Activated CD8-positive, alpha-beta memory T cell treated with anti-CD3 and anti-CD28 coated beads, Interleukin-2, amount 50 U/mL, for 48 hours (primary cell): Measurements from ENCODE around the gene ZNF362.
"Not testable (repeated sequence)": the region's sequence is repeated elsewhere in the genome, so short reads cannot be mapped to it uniquely, and the experiment has no call there.

Source experiments
- DNase-seq: peaks from one replicate; pipeline ENCODE4 v3.0.0-alpha.2; 2020

The ZNF362 gene

DNA sequence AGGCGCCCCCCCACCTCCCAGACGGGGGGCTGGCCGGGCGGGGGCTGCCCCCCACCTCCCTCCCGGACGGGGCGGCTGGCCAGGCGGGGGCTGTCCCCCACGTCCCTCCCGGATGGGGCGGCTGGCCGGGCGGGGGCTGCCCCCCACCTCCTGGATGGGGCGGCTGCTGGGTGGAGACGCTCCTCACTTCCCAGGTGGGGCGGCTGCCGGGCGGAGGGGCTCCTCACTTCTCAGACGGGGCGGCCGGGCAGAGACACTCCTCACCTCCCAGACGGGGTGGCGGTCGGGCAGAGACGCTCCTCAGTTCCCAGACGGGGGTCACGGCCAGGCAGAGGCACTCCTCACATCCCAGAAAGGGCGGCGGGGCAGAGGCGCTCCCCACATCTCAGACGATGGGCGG, 53.1 kb downstream of the ZNF362 start:
- not testable (repeated sequence) for DNase-seq

DNA sequence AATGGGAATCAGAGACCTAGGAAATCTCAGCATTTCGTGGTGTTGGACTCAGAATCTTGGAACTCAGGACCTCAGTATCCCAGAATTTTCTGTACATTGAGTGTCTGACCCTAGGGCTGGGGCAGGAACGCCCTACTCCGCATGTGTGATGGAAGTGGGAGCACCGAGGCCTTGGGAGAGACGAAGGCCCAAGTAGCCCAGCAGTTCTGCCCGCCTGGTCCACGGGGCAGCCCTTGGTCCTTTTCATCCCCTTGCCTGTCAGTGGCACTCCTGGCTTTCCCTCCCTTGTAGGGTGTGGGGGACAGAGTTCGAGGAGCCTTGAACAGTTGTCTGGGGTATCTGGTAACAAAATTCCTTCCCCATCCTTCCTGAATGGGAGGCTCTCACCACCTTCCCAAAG, 54.4 kb downstream of the ZNF362 start:
- DNase-seq, result no peak

- DNase-seq, result no peak
These were observed 55.6 kb downstream of the ZNF362 start for GRCh38 chr1:33311706-33312412.

DNA sequence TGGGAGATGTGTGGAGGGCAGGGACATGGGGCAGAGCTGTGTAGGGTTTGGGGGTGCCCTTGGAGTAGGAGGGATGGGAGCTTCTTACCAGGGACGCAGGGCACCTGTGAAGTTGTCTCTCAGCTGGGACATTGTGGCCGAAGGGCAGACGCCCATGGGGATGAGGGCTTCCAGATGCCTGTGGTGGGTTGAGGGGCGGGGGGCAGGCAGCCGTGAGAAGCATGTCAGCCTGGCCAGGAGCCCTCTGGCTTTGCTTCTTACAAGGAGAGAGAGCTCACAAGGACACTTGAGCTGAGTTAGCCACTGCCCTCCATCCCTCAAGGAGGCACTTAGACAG, 56.1 kb downstream of the ZNF362 start:
- no peak for DNase-seq

GRCh38 chr1:33314416-33314815, 58.1 kb downstream of the ZNF362 start:
- DNase-seq, result no peak

DNA sequence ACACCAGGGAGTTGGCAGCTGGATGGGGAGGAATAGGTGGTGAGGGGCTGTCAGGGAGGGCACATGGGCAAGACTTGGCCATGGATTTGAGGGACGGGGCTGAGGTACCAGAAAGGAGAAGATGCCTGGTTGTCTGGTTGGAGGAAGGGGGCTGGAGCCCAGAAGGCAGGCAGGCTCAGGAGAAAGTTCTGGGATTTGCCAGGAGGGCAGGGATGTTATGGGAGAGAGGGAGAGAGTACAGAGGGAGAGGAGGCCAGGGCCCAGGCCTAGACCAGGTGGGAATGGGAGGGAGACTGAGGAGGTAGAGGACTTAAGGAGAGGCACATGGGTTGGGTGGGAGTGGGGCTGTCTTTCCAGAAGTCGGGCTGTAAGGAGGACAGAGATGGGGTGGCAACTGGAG, 60.3 kb downstream of the ZNF362 start:
- no peak for DNase-seq

DNA sequence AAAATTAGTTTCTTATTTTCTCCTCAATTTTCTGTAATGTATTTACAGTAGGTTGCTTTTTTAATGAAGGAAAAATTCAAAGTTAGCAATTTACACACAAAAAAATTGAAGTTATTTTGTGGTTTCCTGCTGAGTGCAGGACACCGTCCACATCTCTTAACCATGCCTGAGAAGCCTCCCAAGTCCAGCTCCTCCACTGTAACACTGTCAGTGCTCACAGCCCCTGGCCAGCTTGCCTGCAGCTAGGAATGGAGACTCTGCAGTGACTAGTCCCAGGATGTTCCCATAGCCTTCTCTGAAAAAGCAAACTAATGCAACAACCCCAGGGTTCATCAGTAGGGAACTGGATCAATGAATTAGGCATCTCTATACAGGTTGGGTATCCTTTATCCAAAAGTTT, 61.1 kb downstream of the ZNF362 start:
- DNase-seq, result no peak

DNA sequence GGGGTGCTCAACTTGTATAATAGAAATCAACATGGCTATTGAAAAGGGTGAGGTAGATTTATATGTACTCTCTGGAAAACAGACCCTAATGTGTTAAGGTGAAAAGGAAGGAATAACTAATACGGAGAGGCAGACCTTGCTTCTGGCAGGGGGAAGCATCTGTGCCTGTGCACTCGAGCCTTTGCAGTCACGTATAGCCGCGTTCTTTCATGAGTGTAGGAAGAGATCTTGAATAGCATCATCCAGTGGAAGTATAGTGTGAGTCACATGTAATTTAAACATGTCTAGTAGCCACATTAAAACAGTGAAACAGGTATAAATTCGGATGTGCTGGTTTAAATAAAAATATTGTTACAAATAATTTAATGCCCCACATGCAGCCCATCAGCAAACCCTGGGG, 61.7 kb downstream of the ZNF362 start:
- no peak for DNase-seq

DNA sequence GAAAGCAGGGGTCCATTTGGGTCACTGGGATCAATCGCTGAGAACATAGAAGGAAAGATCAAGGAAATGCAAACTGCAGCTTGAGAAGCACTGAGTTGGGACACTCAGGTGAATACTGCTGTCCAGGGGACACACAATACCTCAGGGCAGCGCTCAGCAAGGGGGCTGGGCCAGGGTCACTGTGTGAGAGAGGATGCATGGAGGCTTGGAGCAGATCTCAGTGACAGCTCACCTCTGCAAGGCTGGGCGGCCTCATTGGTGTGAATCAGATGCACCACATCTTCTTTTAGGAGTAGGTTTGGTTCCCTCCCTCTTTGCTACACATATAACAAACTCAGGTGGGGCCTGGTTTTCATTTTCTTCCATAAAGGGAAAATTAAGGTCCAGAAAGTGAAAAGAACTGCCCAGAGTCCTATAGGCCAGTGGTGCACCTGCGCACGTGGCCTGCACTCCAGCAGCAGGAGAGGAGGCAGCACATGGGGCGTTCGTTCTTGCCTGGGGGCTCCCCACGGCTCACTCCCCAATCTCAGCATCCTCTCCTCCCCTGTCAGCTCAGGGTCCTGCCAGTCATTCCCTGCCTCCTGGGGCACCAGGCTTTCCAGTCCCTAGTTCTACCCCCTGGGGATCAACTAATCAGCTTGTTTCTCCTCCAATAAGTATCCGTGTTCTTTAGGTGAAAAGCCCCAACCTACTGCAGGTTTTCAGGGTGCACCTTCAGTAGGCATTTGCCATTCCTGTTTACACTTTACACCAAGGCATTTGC, 63.1 kb downstream of the ZNF362 start:
- no peak for DNase-seq

- no peak for DNase-seq
These were observed 63.8 kb downstream of the ZNF362 start for GRCh38 chr1:33319949-33320618.

GRCh38 chr1:33320619-33321165, 64.4 kb downstream of the ZNF362 start, which contains the start of gene A3GALT2:
TSS of gene A3GALT2 (minus strand) at chr1:33321098. CDS start at chr1:33321098, 0 bp downstream.
- no peak for DNase-seq

- DNase-seq, result no peak
These were observed 64.9 kb downstream of the ZNF362 start for GRCh38 chr1:33321178-33321577.

DNA sequence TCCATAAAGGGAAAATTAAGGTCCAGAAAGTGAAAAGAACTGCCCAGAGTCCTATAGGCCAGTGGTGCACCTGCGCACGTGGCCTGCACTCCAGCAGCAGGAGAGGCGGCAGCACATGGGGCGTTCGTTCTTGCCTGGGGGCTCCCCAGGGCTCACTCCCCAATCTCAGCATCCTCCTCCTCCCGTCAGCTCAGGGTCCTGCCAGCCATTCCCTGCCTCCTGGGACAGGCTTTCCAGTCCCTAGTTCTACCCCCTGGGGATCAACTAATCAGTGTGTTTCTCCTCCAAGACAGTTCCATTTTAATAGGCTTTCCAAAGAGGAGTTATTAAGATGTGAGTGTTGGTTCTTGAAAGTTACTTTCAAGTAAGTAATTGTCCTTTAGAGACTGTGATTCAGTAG, 65.8 kb downstream of the ZNF362 start:
- DNase-seq, result no peak

- DNase-seq, result no peak
These were observed 66.7 kb downstream of the ZNF362 start for GRCh38 chr1:33322870-33323585.

GRCh38 chr1:33323663-33324477, 67.6 kb downstream of the ZNF362 start:
- DNase-seq, result no peak

- DNase-seq, result no peak
These were observed 68.6 kb downstream of the ZNF362 start for GRCh38 chr1:33324677-33325575.

DNA sequence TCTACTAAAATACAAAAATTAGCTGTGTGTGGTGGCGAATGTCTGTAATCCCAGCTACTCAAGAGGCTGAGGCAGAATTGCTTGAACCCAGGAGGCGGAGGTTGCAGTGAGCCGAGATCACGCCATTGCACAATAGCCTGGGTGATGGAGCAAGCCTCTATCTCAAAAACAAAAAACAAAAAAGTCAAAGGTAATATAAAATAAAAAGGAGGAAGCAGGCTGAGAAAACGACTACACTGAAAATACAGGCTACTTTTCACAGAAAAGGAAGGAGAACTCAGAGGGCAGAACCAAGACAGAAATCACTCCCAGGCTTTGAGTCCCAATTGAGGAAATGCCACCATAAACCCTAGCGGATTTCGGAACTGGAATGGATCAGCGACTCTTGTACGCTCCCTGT, 70.5 kb downstream of the ZNF362 start:
- DNase-seq, result no peak

GRCh38 chr1:33327587-33328325, 71.5 kb downstream of the ZNF362 start:
- DNase-seq, result no peak

GRCh38 chr1:33328817-33329216, 72.5 kb downstream of the ZNF362 start:
- DNase-seq, result no peak

DNA sequence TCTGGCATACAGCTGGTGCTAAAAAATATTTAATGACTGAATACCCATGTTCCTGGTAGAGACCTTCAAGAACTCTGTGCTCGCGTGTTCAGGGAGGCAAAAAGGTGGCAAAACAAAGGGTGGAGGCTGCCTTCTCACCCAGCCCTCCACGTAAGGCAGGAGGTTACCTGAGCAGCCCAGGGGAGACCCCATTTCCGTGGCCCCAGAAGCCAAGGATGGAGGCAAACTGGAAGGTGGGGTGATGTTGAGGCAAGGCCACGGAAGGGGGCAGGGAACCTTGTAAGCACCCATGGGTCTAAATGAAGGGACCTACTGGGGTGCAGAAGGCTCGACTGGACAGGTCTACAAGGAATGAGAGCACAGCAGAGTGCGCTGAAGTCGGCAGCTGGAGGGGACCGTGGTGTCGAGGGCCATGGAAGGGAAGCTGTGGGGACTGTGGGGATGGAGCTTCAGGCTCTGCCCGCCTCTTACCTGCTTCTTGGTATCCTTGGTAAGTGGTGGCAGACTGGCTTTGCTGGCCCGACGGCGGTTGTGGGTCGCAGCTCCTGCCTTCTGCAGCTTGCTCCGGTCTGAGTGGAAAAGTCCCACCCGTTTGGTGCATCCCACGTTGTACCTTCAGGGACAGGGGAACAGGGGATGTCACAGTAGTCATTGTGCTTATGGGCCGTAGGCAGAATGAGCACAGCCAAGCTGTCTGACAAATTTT, 73.5 kb downstream of the ZNF362 start:
- no peak for DNase-seq
